GM23248 (cell line): ENCODE measurements around the gene LDLRAD4. TPM values are rescaled to one million over a fixed set of nuclear protein-coding genes. Genes with fewer than 3 reads are reported as not detected.

ENCODE experiments used
- DNase-seq: peaks from one replicate; pipeline ENCODE4 v3.0.0-alpha.2; 2015
- H2AFZ ChIP-seq: fragments of 200-600 bp; sonication (generic); 2 replicates; pipeline ENCODE4 v1.6.1; 2016; ENCODE audit warnings: antibody characterized with exemption
- H3F3A ChIP-seq: fragments of 200-600 bp; sonication (generic); 2 replicates; pipeline ENCODE4 v1.6.1; 2016; ENCODE audit warnings: mild to moderate bottlenecking, antibody characterized with exemption, mixed run types; ENCODE audit not compliant: insufficient read depth
- H3K27ac ChIP-seq: fragments of 200-600 bp; sonication (generic); 2 replicates; pipeline ENCODE4 v1.5.1; 2016; ENCODE audit warnings: mild to moderate bottlenecking
- H3K27me3 ChIP-seq: fragments of 200-600 bp; sonication (generic); replicated peaks from 2 replicates; pipeline ENCODE4 v1.6.1; 2016; ENCODE audit warnings: mild to moderate bottlenecking; ENCODE audit not compliant: insufficient read depth
- H3K36me3 ChIP-seq: fragments of 200-600 bp; sonication (generic); 2 replicates; pipeline ENCODE4 v1.6.1; 2016; ENCODE audit warnings: low read depth, mild to moderate bottlenecking
- H3K4me1 ChIP-seq: fragments of 200-600 bp; sonication (generic); 2 replicates; pipeline ENCODE4 v1.6.1; 2016; ENCODE audit warnings: mild to moderate bottlenecking; ENCODE audit not compliant: insufficient read depth
- H3K4me2 ChIP-seq: fragments of 200-600 bp; sonication (generic); one replicate; pipeline ENCODE4 v1.6.1; 2016; ENCODE audit warnings: mild to moderate bottlenecking; ENCODE audit not compliant: unreplicated experiment
- H3K4me3 ChIP-seq: fragments of 200-600 bp; sonication (generic); 2 replicates; pipeline ENCODE4 v1.5.1; 2016; ENCODE audit warnings: mild to moderate bottlenecking
- H3K79me2 ChIP-seq: fragments of 200-600 bp; sonication (generic); 2 replicates; pipeline ENCODE4 v1.6.1; 2016; ENCODE audit warnings: mild to moderate bottlenecking; ENCODE audit not compliant: insufficient read depth
- H3K9ac ChIP-seq: fragments of 200-600 bp; sonication (generic); 2 replicates; pipeline ENCODE4 v1.6.1; 2016; ENCODE audit warnings: mild to moderate bottlenecking
- H3K9me2 ChIP-seq: fragments of 200-600 bp; sonication (generic); 2 replicates; pipeline ENCODE4 v1.6.1; 2016; ENCODE audit warnings: mixed run types, mild to moderate bottlenecking, moderate library complexity; ENCODE audit not compliant: insufficient read depth
- H3K9me3 ChIP-seq: fragments of 200-600 bp; sonication (generic); one replicate; pipeline ENCODE4 v1.6.1; 2017; ENCODE audit warnings: low read depth
- H4K20me1 ChIP-seq: fragments of 200-600 bp; sonication (generic); 2 replicates; pipeline ENCODE4 v1.6.0; 2016; ENCODE audit not compliant: insufficient read depth
- EZH2 ChIP-seq: fragments of 200-600 bp; sonication (generic); IDR thresholded peaks from 2 replicates; pipeline ENCODE4 v1.6.1; 2018; ENCODE audit warnings: antibody characterized with exemption, mild to moderate bottlenecking; ENCODE audit not compliant: insufficient read depth, poor library complexity, severe bottlenecking
- EZH2phosphoT487 ChIP-seq: fragments of 200-600 bp; sonication (generic); IDR thresholded peaks from 2 replicates; pipeline ENCODE4 v1.6.1; 2018; ENCODE audit warnings: antibody characterized with exemption, moderate library complexity, mild to moderate bottlenecking, low read depth; ENCODE audit not compliant: insufficient read depth
- WGBS, 2 experiments: methylation state at CpG; one replicate each; pipeline ENCODE4 v1.1.6; 2015 to 2017; ENCODE audit warnings: low lambda C conversion rate in 2 of 2, low coverage in 1 of 2; ENCODE audit errors: missing lambda C conversion rate in 2 of 2; 5-methylcytosine and 5-hydroxymethylcytosine counted together
- in situ Hi-C: fragments of 300-500 bp; cut with MboI; formaldehyde crosslinking; loops from 2 replicates; pipeline ENCODE4 v1.15.0; 2020
- polyA plus RNA-seq: library from polyadenylated mRNA; unstranded; fragments of >200 nt; fragmentation: Nextera tagmentation; extraction: Ambion mirVana; gene quantifications from 2 replicates; pipeline ENCODE4 v1.2.1, GENCODE V29; 2016
- total RNA-seq: library from RNA; depleted of rRNA; stranded (reverse); fragments of >200 nt; shearing (Covaris generic); gene quantifications from 2 replicates; pipeline ENCODE4 v1.2.3, GENCODE V29; 2014

The LDLRAD4 gene
- total and polyA plus RNA-seq, 2 experiments from 2014 or later: not detected

- no peaks in the 10 kb centered on the region for H3K9me2 ChIP-seq
- in situ Hi-C loops: no loop called here
- WGBS, 2 experiments: 75 to 76% methylated on average over 6 of the region's 6 CpGs
- no peak overlapping the region for H3K4me2 ChIP-seq
- H3K9ac ChIP-seq: no peak overlapping the region
- H3K9me3 ChIP-seq: no peaks in the 10 kb centered on the region
- no peaks in the 10 kb centered on the region for H3K4me1 ChIP-seq
- no peaks in the 10 kb centered on the region for H3K36me3 ChIP-seq
- no peak for TF ChIP-seq EZH2
- no peak for TF ChIP-seq EZH2phosphoT487
- no peaks in the 10 kb centered on the region for H3F3A ChIP-seq
- no peaks in the 10 kb centered on the region for H3K79me2 ChIP-seq
- no peaks in the 10 kb centered on the region for H3K27me3 ChIP-seq
- H4K20me1 ChIP-seq: no peaks in the 10 kb centered on the region
- no peak for DNase-seq
- H2AFZ ChIP-seq: no peak overlapping the region
- H3K27ac ChIP-seq: no peak overlapping the region
- H3K4me3 ChIP-seq: no peak overlapping the region
Observed at GRCh38 chr18:13511961-13512577, 293.5 kb downstream of the LDLRAD4 start.

GRCh38 chr18:13513021-13513420 is 294.5 kb downstream of the LDLRAD4 start:
- H3K79me2 ChIP-seq: no peaks in the 10 kb centered on the region
- H3K9me2 ChIP-seq: no peaks in the 10 kb centered on the region
- H3K4me2 ChIP-seq: no peak overlapping the region
- no peaks in the 10 kb centered on the region for H3K9me3 ChIP-seq
- H3K4me3 ChIP-seq: no peak overlapping the region
- no peak for TF ChIP-seq EZH2
- no peak for TF ChIP-seq EZH2phosphoT487
- H3F3A ChIP-seq: no peaks in the 10 kb centered on the region
- no peak overlapping the region for H3K9ac ChIP-seq
- no peak overlapping the region for H3K27ac ChIP-seq
- no peaks in the 10 kb centered on the region for H4K20me1 ChIP-seq
- no peak overlapping the region for H2AFZ ChIP-seq
- in situ Hi-C loops: no loop called here
- no peaks in the 10 kb centered on the region for H3K36me3 ChIP-seq
- DNase-seq: no peak
- 0% methylated on average over 4 of the region's 4 CpGs for WGBS, 2 experiments
- no peaks in the 10 kb centered on the region for H3K4me1 ChIP-seq
- no peaks in the 10 kb centered on the region for H3K27me3 ChIP-seq

- Histone ChIP-seq H3K79me2 (no peaks in the 10 kb centered on the region), H2AFZ (no peak overlapping the region), H3F3A (no peaks in the 10 kb centered on the region), H3K9me2 (no peaks in the 10 kb centered on the region), H3K27me3 (no peaks in the 10 kb centered on the region), H3K4me3 (no peak overlapping the region), H3K9ac (no peak overlapping the region), H3K9me3 (no peaks in the 10 kb centered on the region), H3K27ac (no peak overlapping the region), H4K20me1 (no peaks in the 10 kb centered on the region), H3K36me3 (no peaks in the 10 kb centered on the region), H3K4me2 (no peak overlapping the region), H3K4me1 (no peaks in the 10 kb centered on the region)
- no peak for DNase-seq
- 58 to 62% methylated on average over 5 of the region's 5 CpGs for WGBS, 2 experiments
- no peak for TF ChIP-seq EZH2phosphoT487
- no peak for TF ChIP-seq EZH2
- in situ Hi-C loops: no loop called here
Observed at GRCh38 chr18:13513481-13513880, 294.9 kb downstream of the LDLRAD4 start.

- H2AFZ ChIP-seq: no peak overlapping the region
- H3K4me3 ChIP-seq: no peak overlapping the region
- no peaks in the 10 kb centered on the region for H3K9me3 ChIP-seq
- no peak overlapping the region for H3K27ac ChIP-seq
- H4K20me1 ChIP-seq: no peaks in the 10 kb centered on the region
- DNase-seq: no peak
- TF ChIP-seq EZH2 (no peak), EZH2phosphoT487 (no peak)
- H3K4me2 ChIP-seq: no peak overlapping the region
- WGBS, 2 experiments: 63 to 67% methylated on average over 4 of the region's 4 CpGs
- no peaks in the 10 kb centered on the region for H3K4me1 ChIP-seq
- H3K79me2 ChIP-seq: no peaks in the 10 kb centered on the region
- no peaks in the 10 kb centered on the region for H3K9me2 ChIP-seq
- no peaks in the 10 kb centered on the region for H3K27me3 ChIP-seq
- no peaks in the 10 kb centered on the region for H3K36me3 ChIP-seq
- H3F3A ChIP-seq: no peaks in the 10 kb centered on the region
- no peak overlapping the region for H3K9ac ChIP-seq
- in situ Hi-C loops: no loop called here
Observed at GRCh38 chr18:13514558-13514957, 296.0 kb downstream of the LDLRAD4 start.
